Stomach (tissue), 4 donors: ENCODE measurements around the gene ABCC5.

Experiments used
- CTCF ChIP-seq, 7 experiments: fragments of 450-650 bp in 4 of 7; fragments of 200-600 bp in 3 of 7; sonication (generic) in 3 of 7; IDR thresholded peaks; one replicate each; pipeline ENCODE4 v1.5.1; 2016 to 2019; ENCODE audit warnings: antibody characterized with exemption in 7 of 7, control low read depth in 2 of 7, mild to moderate bottlenecking in 1 of 7
- POLR2A ChIP-seq, 4 donors: fragments of 450-650 bp; IDR thresholded peaks; one replicate each; pipeline ENCODE4 v1.6.1; 2016; ENCODE audit warnings: antibody characterized with exemption in 4 of 4, control low read depth in 2 of 4, mild to moderate bottlenecking in 1 of 4, moderate library complexity in 1 of 4

- TF ChIP-seq CTCF (IDR thresholded peaks at IDR 0.05): peak in 6 of 7 experiments; percentile 20 to 96 (median 92)
- TF ChIP-seq POLR2A (IDR thresholded peaks at IDR 0.05): no peak
Measured at GRCh38 chr3:183884427-183885296, 133.0 kb downstream of the ABCC5 start, which contains the start of gene PARL.
